PC-3 (cell line): ENCODE measurements around the gene PLXNA3. TPM values are rescaled to one million over a fixed set of nuclear protein-coding genes. Genes with fewer than 3 reads are reported as not detected.

Experiments used
- ATAC-seq: fragments of 200-7000 bp; cut with Tn5 transposase; 2 replicates; pipeline ENCODE4 v1.9.1; 2020; ENCODE audit warnings: mild to moderate bottlenecking, moderate library complexity
- BruUV-seq: library from RNA; stranded (reverse); fragments of 400-500 nt; replicated peaks from 2 replicates; lab custom pipeline; 2021; lab: Mats Ljungman, UMichigan
- CTCF ChIA-PET: fragments of 300-600 bp; sonication (Branson Sonifier 250); formaldehyde crosslinking; loops from one replicate; lab custom pipeline; 2022; ENCODE audit warnings: antibody characterized with exemption; lab: Charles Lee
- POLR2A ChIA-PET: fragments of 300-600 bp; sonication (Branson Sonifier 250); formaldehyde crosslinking; loops from one replicate; lab custom pipeline; 2022; ENCODE audit warnings: antibody characterized with exemption; ENCODE audit not compliant: unreplicated experiment; lab: Charles Lee
- DNase-seq: peaks from one replicate; pipeline ENCODE4 v3.0.0-alpha.2; 2015
- H2AFZ ChIP-seq: fragments of 300-600 bp; sonication (generic); 2 replicates; pipeline ENCODE4 v1.6.0; 2016; ENCODE audit warnings: antibody characterized with exemption, low read length
- H3F3A ChIP-seq: fragments of 300-600 bp; sonication (generic); one replicate; pipeline ENCODE4 v1.6.0; 2017; ENCODE audit warnings: antibody characterized with exemption, low read length, control low read depth, mild to moderate bottlenecking; ENCODE audit not compliant: unreplicated experiment
- H3K27ac ChIP-seq: fragments of 300-600 bp; sonication (generic); 2 replicates; pipeline ENCODE4 v1.5.1; 2016; ENCODE audit warnings: mild to moderate bottlenecking, low read length
- H3K27me3 ChIP-seq: fragments of 300-600 bp; sonication (generic); 2 replicates; pipeline ENCODE4 v1.6.1; 2016; ENCODE audit warnings: low read length, mixed read lengths
- H3K36me3 ChIP-seq: fragments of 300-600 bp; sonication (generic); 2 replicates; pipeline ENCODE4 v1.6.1; 2016; ENCODE audit warnings: low read depth, mixed run types, low read length, mixed read lengths
- H3K4me1 ChIP-seq: fragments of 300-600 bp; sonication (generic); 2 replicates; pipeline ENCODE4 v1.5.1; 2016; ENCODE audit warnings: low read length; ENCODE audit not compliant: insufficient read depth
- H3K4me2 ChIP-seq: fragments of 300-600 bp; sonication (generic); 2 replicates; pipeline ENCODE4 v1.6.0; 2016; ENCODE audit warnings: low read length
- H3K4me3 ChIP-seq: fragments of 300-600 bp; sonication (generic); 2 replicates; pipeline ENCODE4 v1.5.1; 2016; ENCODE audit warnings: mild to moderate bottlenecking, low read length, mixed read lengths
- H3K79me2 ChIP-seq: fragments of 300-600 bp; sonication (generic); 2 replicates; pipeline ENCODE4 v1.6.1; 2017; ENCODE audit warnings: low read length, mixed read lengths
- H3K9ac ChIP-seq: fragments of 300-600 bp; sonication (generic); 2 replicates; pipeline ENCODE4 v1.6.0; 2016; ENCODE audit warnings: mild to moderate bottlenecking, low read length
- H3K9me2 ChIP-seq: fragments of 300-600 bp; sonication (generic); replicated peaks from 2 replicates; pipeline ENCODE4 v1.6.1; 2016; ENCODE audit warnings: mixed run types, low read length, mixed read lengths
- H3K9me3 ChIP-seq: fragments of 300-600 bp; sonication (generic); 2 replicates; pipeline ENCODE4 v1.6.1; 2016; ENCODE audit warnings: low read length, mixed read lengths
- H4K20me1 ChIP-seq: fragments of 300-600 bp; sonication (generic); 2 replicates; pipeline ENCODE4 v1.6.1; 2016; ENCODE audit warnings: low read length, mixed read lengths
- EZH2 ChIP-seq: fragments of 300-600 bp; sonication (generic); IDR thresholded peaks from one replicate; pipeline ENCODE4 v1.6.1; 2017; ENCODE audit warnings: antibody characterized with exemption, mild to moderate bottlenecking, low read length; ENCODE audit not compliant: unreplicated experiment
- EZH2phosphoT487 ChIP-seq: fragments of 300-600 bp; sonication (generic); IDR thresholded peaks from 2 replicates; pipeline ENCODE4 v1.6.1; 2018; ENCODE audit warnings: mild to moderate bottlenecking, antibody characterized with exemption, low read length, borderline replicate concordance
- intact Hi-C: fragments of 100-400 bp; cut with micrococcal nuclease; formaldehyde crosslinking; loops from 2 replicates; pipeline ENCODE4 v1.9.0; 2023
- total RNA-seq: library from RNA; depleted of rRNA; stranded (reverse); fragments of >200 nt; gene quantifications from 2 replicates; pipeline ENCODE4 v1.2.3, GENCODE V29; 2014
- TF ChIP-seq, protein P1 (sequence below): fragments of 300-600 bp; sonication (generic); conservative IDR thresholded peaks from 2 replicates; pipeline ENCODE4 v1.5.1; 2017; ENCODE audit warnings: antibody characterized with exemption, low read depth, mild to moderate bottlenecking, low read length

PLXNA3 gene
- total RNA-seq, 1 experiment from 2014 or later, result 5.3 TPM

DNA sequence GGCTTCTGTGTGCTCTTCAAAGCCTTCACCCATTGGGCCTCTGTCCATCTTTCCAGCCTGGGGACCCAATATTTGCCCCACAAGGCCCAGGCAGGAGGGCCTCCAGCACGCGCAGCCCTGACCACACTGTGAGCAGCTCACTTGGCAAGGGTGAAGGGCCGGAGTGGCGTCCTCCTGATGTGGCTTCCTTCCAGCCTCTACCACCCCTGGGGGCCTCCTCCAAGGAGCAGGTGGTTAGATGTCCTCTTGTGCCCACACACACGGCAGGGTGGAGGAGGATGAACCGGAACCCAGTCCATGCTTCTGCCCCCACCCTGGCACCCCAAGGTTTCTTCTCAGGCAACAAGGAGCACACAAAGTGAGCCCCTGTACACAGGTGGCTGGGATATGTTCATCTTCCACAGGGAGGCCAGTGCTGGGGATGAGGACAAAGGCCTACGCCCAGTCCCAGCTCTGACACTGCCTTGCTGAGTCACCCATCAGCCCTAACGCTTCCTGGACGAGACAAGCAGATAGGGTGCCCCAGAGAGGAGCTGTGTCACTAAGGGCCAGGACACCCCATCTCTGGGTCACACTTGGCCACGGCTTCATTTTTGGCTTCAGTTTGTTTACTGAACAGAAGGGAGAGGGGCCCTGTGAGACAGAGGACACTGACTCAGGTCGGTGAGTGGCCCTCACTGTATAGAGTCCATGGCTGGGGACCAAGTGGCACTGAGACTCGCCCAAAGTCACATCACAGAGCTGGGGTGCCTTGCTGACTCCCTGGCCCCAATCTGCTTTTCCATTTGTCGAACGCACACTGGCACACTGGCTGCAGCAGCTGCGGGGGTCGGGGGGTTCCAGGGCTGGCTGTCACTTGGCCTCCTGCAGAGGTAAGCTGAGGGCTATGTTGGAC lies 26.4 kb downstream of the PLXNA3 start:
- ATAC-seq, result peak; percentile 36; the same call in 1 of the 2 replicates
- ChIA-PET CTCF (no interaction called here), POLR2A (no interaction called here)

DNA sequence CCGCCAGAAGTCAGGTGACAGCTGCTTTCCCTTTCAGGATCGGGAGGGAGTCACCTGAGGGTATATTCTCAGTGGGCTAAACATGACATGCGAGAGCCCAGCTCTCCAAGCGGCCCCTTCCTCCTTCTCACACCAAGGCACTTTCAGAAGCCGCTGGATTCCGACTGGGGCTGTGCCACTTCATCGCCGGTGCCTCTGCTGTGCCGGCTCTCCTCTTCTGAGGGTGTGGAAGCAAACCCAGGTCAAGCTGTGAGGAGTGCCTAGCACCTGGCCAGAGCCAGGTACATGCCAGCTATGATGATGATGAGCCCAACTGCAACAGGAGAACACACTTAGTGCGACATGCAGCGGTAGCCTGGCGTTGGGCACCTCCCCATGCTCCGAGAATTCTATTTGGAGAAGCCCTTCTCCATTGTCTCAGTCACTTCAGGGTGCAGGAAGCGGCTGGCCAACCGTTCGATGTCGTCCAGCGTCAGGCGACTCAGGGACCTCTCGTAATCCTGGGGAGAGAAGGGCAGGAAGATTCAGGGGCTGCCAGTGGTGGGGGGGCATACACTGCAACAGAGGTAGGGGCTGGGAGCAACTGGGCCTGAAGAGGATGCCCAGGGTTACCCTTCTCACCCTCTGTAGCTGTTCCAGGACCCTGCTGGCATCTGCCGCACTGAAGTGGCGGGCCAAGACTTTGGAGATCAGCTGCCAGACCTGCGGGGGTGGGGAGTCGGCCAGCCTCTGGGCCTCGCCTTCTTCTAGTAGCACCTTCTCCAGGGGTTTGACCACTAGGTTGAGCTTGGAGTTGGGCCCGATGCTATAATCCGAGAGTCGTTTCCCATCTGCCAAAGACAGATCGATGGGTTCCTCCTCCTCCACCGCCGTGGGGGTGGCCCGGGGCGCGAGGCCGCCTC lies 27.3 kb downstream of the PLXNA3 start:
- Histone ChIP-seq H2AFZ (peak overlapping the region; percentile 73; the same call in 1 of the 2 replicates), H3K4me2 (peak overlapping the region; percentile 96), H3K27ac (no peak overlapping the region; the same call in 1 of the 2 replicates), H3K27me3 (no peaks in the 10 kb centered on the region), H3K79me2 (peaks cover 52% of the 10 kb centered on the region), H3K9me3 (no peaks in the 10 kb centered on the region), H3F3A (no peaks in the 10 kb centered on the region), H4K20me1 (no peaks in the 10 kb centered on the region), H3K4me1 (peaks cover 34% of the 10 kb centered on the region), H3K4me3 (peak overlapping the region; percentile 83), H3K36me3 (peaks cover 15% of the 10 kb centered on the region), H3K9ac (peak overlapping the region; percentile 83), H3K9me2 (no peaks in the 10 kb centered on the region)
- POLR2A ChIA-PET, result no interaction called here
- BruUV-seq, result TSS peak; percentile 5
- ATAC-seq, result no peak
- TF ChIP-seq EZH2phosphoT487 (no peak), EZH2 (no peak)
- TF ChIP-seq, protein P1, sequence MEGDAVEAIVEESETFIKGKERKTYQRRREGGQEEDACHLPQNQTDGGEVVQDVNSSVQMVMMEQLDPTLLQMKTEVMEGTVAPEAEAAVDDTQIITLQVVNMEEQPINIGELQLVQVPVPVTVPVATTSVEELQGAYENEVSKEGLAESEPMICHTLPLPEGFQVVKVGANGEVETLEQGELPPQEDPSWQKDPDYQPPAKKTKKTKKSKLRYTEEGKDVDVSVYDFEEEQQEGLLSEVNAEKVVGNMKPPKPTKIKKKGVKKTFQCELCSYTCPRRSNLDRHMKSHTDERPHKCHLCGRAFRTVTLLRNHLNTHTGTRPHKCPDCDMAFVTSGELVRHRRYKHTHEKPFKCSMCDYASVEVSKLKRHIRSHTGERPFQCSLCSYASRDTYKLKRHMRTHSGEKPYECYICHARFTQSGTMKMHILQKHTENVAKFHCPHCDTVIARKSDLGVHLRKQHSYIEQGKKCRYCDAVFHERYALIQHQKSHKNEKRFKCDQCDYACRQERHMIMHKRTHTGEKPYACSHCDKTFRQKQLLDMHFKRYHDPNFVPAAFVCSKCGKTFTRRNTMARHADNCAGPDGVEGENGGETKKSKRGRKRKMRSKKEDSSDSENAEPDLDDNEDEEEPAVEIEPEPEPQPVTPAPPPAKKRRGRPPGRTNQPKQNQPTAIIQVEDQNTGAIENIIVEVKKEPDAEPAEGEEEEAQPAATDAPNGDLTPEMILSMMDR, result no peak
- intact Hi-C loops, result no loop called here
- peak; percentile 9 for DNase-seq
- CTCF ChIA-PET, result no interaction called here

More for the DNA sequence above, 26.4 kb downstream of the PLXNA3 start:
- Histone ChIP-seq H3K27ac (no peak overlapping the region), H4K20me1 (no peaks in the 10 kb centered on the region), H3K9me3 (no peaks in the 10 kb centered on the region), H3F3A (no peaks in the 10 kb centered on the region), H3K36me3 (peaks cover 15% of the 10 kb centered on the region), H3K27me3 (no peaks in the 10 kb centered on the region), H3K4me2 (peak overlapping the region; percentile 96), H3K9ac (no peak overlapping the region), H3K9me2 (no peaks in the 10 kb centered on the region), H3K79me2 (peaks cover 45% of the 10 kb centered on the region), H3K4me1 (peaks cover 30% of the 10 kb centered on the region), H2AFZ (no peak overlapping the region), H3K4me3 (peak overlapping the region; percentile 83)
- no peak for TF ChIP-seq EZH2
- TF ChIP-seq, protein P1, result no peak
- no peak for TF ChIP-seq EZH2phosphoT487
- DNase-seq, result peak; percentile 34
- BruUV-seq, result no TSS peak
- intact Hi-C loops, result no loop called here
